ENCODE data around the gene ZNF362.
"Not testable (repeated sequence)": the region's sequence is repeated elsewhere in the genome, so short reads cannot be mapped to it uniquely, and the experiment has no call there.

ZNF362 gene, protein sequence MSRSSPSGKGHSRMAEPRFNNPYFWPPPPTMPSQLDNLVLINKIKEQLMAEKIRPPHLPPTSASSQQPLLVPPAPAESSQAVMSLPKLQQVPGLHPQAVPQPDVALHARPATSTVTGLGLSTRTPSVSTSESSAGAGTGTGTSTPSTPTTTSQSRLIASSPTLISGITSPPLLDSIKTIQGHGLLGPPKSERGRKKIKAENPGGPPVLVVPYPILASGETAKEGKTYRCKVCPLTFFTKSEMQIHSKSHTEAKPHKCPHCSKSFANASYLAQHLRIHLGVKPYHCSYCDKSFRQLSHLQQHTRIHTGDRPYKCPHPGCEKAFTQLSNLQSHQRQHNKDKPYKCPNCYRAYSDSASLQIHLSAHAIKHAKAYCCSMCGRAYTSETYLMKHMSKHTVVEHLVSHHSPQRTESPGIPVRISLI

DNA sequence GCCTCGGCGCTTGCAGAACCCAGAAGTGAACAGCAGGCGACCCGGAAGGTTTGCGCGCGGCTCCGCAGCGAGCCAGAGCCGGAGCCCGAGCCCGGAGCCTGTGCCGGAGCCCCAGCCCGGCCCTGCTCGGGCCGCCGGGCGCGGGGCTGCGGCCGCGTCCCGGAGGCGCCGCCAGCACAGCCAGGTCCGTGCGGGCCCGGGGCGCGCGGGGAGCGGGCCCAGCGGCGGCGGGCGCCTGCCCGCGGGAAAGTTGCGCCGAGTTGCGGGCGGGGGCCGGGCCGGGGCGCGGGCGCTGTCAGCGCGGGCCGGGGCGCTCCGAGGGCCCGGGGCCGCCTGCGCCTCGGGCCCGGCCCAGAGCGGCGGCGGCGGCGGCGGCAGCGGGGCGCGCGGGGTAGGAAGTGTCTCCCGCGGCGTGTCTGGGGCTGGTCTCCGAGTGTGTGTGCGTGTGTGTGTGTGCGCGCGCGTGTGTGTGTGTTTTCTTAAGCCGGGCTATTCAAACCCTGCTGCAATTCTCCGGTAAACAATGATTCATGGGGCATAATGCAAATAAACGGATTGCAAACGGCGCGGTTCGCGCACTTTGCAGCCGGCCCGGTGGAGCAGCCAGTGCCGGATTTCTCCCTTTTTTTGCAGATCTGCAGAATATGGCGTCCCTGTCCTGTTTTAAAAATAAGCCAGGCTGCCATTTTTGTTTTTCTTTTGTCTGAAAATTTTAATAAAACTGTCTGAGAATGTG lies at the start of gene ZNF362:
ZNF362 (plus strand) TSS at position 22 of the 736 bp plus-strand sequence. CDS start 14,083 bp downstream, outside the sequence.
- peak; percentile 87 for DNase-seq (ENCODE audit: insufficient read length, low spot score)
- FAIRE-seq = no peak

DNA sequence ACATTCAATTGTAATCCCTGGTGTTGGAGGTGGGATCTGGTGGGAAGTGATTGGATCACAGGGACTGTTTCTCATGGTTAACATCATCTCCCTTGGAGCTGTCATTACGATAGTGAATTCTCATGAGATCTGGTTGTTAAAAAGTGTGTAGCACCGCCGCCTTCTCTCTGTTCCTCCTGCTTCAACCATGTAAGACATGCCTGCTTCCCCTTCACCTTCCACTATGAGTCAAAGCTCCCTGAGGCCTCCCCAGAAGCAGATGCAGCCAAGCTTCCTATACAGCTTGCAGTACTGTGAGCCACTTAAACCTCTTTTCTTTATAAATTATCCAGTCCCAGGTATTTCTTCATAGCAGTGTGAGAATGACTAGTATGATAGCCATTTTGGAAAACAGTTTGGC lies 44.3 kb upstream of the ZNF362 start:
- DNase-seq (ENCODE audit: insufficient read length, low spot score) (no peak), FAIRE-seq (no peak)

DNA sequence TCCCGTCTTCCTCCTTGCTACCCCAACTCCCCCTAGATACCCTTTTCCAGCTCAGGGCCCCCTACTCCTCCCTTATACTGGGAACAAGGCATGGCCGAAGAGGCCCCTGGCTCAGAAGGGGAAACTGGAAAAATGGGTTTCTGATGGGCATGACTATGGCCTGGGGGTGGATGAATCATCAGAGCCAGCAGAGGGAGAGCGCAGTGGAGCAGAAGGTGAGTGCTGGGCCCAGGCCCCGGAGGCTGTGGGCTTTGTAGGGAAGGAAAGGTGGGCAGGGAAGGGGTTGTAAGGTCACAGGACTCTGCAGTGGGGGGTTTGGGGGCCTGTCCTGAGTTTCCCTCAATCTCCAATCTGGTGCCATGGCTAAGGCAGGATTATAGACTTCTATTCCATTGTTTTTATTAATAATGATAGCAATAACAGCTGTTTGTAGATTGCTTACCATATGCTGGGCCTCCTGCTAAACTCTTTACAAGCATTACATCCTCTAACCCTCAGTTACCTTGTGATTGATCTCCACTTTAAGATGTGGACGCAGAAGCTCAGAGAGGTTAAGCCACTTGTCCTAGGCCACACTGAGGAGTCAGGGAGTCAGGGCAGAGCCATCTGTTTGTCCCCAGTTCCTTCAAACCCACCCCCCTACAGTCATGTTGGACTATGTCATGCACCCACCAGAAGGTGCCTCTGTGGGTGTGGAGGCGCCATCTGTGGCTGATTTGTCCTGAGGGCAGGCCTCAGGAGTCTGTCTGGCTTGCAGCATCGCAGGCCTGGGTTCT lies 36.2 kb upstream of the ZNF362 start:
- DNase-seq (ENCODE audit: insufficient read length, low spot score) (no peak), FAIRE-seq (no peak)

DNA sequence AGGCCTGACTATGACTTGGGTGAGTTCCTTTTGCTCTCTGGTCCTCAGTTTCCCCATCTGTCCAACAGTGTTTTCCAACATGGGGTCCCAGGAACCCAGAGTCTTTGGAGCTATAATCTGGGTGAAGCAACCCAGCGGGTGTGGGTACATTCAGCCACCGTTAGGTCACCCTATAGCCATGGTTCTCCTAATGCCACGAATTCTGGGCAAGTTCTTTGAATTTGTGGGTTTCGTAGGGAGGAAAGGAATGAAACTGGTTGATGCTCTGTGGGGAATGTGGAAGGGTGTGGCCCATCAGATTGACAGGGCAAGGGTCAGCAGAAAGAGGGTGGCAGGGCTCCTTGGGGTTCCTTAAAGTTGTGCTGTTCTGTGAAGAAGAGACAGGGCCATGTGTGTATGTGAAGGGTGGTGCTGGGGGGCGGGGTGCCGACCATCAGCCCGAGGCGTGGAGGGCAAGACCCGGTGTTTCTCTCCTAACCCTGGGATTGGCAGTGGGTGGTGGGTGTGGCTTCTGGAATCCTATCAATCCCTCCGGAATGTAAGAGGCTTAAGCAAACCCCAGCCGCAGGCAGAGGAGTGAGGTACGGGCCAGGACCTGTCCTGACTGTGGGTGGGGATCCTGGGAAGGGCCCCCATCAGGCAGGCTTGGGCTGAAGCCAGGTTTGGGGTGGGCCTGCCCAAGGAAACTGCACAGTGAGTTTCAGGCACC lies 35.5 kb upstream of the ZNF362 start:
- DNase-seq (ENCODE audit: insufficient read length, low spot score) (no peak), FAIRE-seq (no peak)

DNA sequence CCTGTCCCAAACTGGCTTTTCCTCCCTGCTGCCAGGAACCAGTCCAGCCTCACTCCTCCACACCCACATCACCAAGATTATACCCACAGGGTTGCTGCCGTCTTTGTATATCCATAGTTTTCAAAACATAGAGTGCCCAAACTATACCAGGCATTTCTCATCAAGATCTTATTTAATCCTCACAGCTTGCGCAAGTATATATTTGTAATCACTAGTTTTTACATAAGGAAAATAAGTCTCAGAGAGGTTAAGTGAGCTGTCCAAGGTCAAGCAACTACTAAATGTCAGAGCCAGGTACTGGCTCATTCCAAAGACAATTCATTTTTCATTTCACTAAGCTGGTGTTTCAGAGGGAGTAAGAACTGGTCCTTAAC lies 34.9 kb upstream of the ZNF362 start:
- FAIRE-seq = no peak
- no peak for DNase-seq (ENCODE audit: insufficient read length, low spot score)

DNA sequence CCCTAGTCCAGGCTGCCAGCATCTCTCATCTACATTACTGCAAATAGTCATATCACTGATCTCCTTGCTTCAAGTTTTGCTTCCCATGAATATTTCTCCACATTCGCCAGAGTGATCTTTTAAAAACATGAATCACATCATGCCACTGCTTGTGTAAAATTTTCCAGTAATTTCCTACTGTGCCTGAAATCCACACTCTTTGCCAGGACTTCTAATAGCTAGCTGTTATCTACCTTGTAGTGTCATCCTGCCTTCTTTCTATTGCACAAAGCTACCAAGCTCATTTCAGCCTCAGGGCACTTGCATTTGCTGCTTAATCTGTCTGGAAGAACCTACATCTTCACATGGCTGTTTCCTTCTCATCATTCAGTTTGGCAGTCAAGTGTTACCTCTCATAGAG lies 33.9 kb upstream of the ZNF362 start:
- FAIRE-seq = no peak
- no peak for DNase-seq (ENCODE audit: insufficient read length, low spot score)

DNA sequence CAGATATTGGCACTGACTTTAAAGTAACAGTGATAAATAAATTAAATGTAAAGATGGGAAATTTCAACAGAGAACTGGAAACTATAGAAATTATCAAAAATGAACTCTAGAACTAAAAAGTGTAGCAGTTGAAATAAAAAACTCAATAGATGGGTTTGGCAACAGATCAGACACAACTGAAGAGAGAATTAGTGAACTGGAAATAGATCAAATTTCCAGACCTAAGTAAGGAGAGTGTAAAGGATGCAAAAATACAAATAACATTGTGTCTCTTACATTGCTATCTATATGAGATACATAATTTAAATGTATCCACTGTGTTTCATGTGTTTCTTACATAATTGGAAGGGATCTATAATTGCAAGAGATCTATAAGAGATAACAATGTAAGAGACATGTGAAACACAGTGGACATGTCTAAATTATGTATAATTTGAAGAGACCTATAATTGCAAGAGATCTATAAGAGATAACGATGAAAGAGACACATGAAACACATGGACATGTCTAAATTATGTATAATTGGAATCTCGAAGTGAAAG lies 32.1 kb upstream of the ZNF362 start:
- no peak for FAIRE-seq
- DNase-seq (ENCODE audit: insufficient read length, low spot score) = no peak

DNA sequence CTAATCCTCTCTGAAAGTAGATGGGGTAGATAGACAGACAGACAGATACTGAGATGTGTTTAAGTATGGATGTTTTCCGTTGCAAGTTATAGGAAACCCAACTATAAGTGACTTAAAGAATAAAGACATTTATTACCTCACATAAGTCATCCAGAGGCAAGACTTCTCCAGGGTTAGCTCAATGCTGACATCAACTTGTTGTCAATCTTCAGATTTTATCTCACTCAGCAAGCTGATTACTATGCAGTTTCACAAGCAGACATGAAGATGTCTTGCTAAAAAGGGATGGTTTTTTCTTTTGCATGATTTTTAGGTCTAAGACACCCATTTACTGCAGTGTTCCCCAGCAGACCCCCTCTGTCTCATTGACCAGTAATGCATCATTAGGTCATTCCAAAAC lies 30.7 kb upstream of the ZNF362 start:
- no peak for DNase-seq (ENCODE audit: insufficient read length, low spot score)
- FAIRE-seq = no peak

DNA sequence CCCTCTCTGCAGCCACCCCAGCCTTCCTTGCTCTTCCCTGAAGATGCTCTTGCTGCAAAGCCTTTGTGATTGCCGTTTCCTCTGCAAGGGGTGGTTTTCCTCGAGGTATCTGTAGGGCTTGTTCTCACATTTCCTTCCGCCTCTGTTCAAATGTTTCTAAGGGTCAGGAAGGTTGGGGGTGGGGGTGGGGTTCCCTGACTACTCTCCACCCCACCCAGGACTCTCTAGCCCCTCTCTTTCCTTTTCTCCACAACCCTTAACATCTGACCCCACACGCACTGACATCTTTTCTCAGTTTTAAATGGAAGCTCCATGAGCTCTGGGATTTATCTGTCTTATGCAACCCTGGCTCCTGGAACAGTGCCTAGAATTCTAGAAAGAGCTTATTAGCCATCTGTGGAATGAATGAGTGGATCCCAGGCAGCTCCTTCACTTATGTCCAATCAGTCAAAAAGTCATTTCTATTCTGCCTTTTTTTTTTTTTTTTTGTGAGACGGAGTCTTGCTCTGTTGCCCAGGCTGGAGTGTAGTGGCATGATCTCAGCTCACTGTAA lies 27.3 kb upstream of the ZNF362 start:
- FAIRE-seq (no peak), DNase-seq (ENCODE audit: insufficient read length, low spot score) (no peak)

DNA sequence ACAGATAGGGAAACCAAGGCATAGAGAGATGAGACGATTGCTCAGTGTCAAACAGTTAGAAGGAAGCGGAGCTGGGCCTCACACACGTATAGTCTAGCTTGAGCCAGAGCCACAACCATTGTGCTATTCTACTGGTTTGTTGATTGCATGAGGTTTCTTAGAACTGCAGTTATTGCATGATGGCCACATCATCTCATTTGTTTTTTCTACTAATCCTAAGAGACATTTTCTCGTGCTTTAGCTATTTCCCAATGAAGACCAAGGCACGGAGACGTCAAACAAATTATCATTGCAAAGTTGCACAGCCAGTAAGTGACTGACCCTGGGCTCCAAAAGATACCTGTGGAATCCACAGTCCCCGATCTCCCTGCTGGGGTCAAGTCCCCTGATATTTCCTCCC lies 25.1 kb upstream of the ZNF362 start:
- DNase-seq (ENCODE audit: insufficient read length, low spot score) (no peak), FAIRE-seq (no peak)

DNA sequence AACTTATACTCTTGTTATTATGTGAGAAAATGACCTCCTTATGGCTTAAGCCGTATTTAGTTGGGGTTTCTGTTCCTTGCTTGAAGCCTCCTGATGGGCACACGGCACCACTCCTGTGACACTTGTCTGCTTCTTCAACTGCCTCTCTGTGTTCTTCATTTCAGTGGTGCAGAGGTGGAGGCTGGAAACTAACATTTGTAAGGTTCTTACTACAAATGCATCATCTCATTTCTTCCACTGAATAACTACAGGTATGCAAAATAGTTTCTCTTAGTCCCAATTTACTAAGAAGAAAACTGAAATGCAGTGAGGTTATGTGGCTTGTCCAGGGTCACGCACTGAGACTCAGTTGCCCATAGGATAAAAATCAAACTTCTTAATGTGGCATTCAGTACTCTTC lies 23.6 kb upstream of the ZNF362 start:
- DNase-seq (ENCODE audit: insufficient read length, low spot score) = no peak
- no peak for FAIRE-seq

DNA sequence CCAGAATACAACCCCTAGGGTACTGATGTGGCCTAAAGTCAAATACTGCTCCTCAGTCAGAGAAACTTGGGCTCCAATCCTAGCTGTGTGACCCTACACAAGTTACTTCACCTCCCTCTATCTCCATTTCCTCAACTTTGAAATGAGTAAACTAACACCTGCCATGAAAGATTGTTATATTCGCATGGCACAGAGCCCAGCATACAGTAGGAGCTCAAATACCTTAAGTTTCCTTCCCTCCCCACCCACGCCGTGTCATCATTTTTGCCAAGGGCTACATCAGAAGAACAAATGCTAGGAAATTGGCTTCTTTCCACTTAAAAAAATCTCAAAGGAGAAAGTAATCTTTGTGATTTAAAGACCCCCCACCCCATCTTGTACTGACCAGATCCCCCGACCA lies 22.2 kb upstream of the ZNF362 start:
- FAIRE-seq (no peak), DNase-seq (ENCODE audit: insufficient read length, low spot score) (no peak)

DNA sequence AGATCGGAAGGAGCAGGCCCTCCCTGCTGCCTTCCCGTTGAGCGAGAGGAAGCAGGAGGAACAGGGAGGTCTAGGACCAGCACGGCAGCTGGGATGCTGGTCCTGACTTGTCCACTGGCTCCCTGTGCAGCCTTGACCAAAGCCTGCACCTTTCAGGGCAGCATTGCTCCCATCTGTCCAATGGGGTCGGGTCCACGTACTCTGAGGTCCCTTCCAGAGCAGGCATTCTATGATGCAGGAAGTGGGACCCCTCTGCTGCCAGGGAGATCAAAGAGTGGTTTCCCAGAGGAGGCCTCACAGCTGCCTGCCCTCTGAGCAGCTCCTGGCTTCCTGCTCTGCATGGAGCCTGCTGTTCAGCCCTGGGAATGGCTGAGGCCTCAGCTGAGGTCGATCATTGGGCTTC lies 21.7 kb upstream of the ZNF362 start:
- no peak for DNase-seq (ENCODE audit: insufficient read length, low spot score)
- no peak for FAIRE-seq

DNA sequence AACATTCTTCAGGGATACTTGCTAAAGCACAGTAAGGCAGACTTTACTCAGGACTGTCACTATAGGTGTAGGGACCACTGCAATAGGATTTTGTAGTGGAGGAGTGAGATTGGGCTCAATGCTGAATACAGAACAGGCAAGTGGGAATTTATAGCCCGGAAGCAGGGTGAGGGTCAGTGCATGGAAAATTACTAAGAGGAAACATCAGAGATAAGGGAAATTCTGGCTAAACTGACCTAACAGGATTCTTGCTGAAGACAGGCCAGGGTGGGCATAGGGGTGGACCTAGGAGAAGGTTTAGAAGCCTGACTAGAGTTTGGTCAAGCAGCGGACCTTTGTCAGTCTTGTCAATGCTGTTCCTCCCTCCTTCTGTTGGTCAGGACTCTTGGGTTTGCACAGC lies 20.8 kb upstream of the ZNF362 start:
- DNase-seq (ENCODE audit: insufficient read length, low spot score) (no peak), FAIRE-seq (no peak)

DNA sequence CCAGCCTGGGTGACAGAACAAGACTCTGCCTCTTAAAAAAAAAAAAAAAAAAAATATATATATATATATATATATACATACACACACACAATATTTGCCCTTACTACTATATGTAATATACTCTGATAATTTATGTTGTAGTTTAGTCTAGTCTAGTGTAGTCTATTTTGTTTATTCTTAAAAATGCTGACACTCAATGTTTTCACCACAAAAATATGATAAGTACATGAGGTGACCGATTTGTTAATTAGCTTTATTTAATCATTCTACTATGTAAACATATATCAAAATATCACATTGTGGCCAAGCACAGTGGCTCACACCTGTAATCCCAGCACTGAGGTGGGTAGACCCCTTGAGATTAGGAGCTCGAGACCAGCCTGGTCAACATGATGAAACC lies 19.8 kb upstream of the ZNF362 start:
- DNase-seq (ENCODE audit: insufficient read length, low spot score) (no peak), FAIRE-seq (no peak)

DNA sequence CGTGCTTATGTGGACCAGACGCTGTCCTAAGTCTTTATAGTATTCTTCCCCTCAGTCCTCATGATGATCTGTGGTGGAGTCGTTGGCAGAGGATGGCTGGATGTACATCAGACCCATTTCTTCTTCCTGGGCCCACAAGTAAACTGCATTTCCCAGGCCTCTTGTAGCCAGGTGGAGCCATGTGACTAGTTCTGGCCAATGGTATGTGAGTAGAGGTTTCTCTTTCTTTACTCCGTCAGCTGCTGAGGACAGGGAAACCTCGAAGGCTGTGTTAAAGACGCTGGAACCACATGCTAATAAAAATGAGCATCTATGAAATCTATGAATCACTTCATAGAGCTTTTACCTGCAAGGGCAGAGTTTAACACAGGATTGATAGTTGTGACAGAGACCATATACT lies 18.7 kb upstream of the ZNF362 start:
- no peak for FAIRE-seq
- DNase-seq (ENCODE audit: insufficient read length, low spot score) = no peak

DNA sequence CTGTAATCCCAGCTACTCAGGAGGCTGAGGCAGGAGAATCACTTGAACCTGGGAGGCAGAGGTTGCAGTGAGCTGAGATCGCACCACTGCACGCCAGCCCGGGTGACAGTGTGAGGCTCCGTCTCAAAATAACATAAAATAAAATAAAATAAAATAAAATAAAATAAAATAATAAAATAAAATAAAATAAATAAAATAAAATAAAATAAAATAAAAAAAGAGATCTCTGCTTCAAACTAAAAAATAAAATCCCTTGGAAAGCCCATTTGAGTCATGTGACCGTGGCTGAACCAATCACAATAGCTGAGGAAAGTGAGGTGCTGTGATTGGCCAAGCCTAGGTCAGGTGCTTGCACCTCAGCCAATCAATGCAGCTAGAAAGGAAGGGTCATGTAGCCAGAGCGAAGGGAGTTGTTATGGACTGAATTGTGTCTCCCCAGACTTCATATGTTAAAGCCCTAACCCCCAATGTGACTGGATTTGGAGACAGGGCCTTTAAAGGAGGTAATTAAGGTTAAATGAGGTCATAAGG lies 18.0 kb upstream of the ZNF362 start:
- DNase-seq (ENCODE audit: insufficient read length, low spot score); FAIRE-seq: not testable (repeated sequence)

DNA sequence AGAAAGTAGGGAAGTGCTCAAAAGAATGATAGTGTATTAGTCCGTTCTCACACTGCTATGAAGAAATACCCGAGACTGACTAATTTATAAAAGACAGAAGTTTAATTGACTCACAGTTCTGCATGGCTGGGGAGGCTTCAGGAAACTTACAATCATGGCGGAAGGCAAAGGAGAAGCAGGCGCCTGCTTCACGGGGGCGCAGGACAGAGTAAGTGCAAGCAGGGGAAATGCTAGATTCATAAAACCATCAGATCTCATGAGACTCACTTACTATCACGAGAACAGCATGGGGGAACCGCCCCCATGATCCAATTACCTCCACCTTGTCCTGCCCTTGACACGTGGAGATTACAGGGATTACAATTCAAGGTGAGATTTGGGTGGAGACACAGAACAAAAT lies 16.9 kb upstream of the ZNF362 start:
- not testable (repeated sequence) for DNase-seq (ENCODE audit: insufficient read length, low spot score); FAIRE-seq

DNA sequence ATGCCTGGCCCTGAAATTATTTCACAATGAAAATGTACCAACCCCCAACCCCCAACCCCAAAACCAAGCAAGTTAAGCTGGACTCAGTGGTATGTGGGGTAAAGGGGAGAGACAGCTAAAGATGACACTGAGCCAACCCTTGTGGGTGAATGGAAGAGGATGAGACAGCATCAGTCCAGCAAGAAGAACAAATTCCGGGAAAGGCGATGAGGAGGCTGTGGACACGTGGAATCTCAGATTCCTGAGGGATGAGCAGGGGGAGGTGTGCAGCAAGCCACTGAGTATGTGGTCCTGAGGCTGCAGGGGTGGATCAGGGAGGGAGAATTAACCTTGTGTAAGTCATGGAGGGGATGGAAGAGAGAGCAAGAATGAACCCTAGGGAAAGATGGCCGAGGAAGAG lies 14.4 kb upstream of the ZNF362 start:
- DNase-seq (ENCODE audit: insufficient read length, low spot score) (no peak), FAIRE-seq (no peak)

DNA sequence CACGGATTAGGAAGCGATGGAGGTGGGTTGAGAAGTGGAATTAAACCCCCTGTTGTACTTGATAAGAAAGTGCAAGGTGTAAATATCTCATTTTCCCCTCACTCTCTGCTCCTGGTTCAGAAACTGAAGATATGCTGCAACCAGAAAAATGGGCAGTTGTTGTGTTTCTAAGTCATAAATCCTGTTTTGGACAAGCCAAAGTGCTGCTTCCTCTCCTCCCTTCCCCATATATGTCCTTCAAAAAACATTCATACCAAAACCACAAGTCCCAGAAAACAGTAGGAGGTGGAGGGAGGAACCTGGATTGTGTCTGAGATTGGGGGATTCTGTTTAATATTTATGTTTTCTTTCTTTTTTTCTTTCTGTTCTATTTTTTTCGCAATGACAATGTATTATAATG lies 13.6 kb upstream of the ZNF362 start:
- no peak for FAIRE-seq
- DNase-seq (ENCODE audit: insufficient read length, low spot score) = no peak
